Cerebellar nuclear complex (tissue), 1 donor: ENCODE measurements around the gene AANAT.
"Not testable (repeated sequence)": the region's sequence is repeated elsewhere in the genome, so short reads cannot be mapped to it uniquely, and the experiment has no call there.

Source experiments
- DNase-seq, 2 experiments: peaks; one replicate each; lab custom pipeline; 2025; lab: John Stamatoyannopoulos, UW

AANAT gene

DNA sequence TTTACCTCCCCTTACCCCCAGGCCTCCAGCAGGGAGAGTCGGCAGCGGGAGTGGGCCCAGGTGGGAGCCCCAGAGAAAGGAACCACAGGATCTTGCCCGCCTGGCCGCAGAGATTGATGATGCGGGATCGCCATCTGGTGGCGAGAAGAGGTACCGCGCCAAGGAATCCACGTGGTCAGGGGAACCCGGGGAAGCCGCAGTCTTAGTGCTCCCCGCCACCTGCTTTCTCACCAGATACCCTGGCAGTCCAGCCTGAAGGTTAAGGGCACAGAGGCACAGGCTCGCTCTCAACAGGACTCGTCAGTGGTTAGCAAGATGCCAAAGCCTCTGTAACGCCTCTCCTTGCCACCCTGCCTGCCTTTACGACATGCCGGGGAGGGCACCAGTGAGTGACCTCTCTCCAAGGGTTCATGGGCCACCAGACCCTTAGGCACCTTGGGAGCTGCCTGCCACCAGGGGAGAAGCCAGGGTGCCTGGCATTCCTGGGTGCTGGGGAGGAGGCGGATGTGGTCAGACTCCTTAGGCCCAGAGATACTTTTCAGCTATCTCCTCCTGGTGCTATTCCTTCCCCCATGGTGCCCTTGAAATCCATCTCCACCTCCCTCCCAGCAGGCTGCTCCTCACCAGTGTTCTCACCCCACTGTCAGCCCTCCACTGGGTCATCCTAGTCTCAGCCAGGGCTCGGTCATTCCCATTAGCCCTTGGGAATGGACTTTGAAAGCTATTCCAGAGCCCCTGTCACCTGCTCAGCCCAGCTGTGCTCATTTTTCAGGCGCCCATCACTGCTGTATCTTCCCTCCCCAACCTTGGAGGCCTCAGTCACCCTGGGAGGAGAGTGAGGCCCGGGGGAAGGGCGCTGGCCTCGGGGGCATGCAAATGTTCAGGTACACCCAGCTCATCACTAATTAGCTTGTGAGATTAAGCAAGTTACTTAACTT, 39.3 kb downstream of the AANAT start:
- DNase-seq: peak in 1 of 2 experiments; percentile 49

GRCh38 chr17:76508472-76509063, 41.2 kb downstream of the AANAT start:
- not testable (repeated sequence) for DNase-seq

DNA sequence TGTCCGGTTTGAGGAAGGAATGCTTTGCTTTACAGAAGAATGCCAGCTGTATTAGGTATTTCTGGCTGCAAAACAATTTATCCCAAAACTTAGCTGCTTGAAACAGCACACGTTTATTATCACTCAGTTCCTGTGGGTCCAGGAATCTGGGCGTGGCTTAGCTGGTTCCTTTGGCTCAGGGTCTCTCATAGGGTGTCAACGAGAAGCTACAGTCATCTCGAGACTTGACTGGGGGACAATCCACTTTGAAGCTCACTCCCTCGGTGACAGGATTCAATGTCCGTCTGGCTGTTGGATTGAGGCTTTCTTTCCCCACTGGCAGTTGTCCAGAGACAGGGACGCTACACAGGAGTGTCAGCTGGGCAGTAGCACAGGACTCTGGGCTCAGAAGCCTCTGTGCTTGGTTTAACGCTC, 43.4 kb downstream of the AANAT start:
- no peak for DNase-seq

DNA sequence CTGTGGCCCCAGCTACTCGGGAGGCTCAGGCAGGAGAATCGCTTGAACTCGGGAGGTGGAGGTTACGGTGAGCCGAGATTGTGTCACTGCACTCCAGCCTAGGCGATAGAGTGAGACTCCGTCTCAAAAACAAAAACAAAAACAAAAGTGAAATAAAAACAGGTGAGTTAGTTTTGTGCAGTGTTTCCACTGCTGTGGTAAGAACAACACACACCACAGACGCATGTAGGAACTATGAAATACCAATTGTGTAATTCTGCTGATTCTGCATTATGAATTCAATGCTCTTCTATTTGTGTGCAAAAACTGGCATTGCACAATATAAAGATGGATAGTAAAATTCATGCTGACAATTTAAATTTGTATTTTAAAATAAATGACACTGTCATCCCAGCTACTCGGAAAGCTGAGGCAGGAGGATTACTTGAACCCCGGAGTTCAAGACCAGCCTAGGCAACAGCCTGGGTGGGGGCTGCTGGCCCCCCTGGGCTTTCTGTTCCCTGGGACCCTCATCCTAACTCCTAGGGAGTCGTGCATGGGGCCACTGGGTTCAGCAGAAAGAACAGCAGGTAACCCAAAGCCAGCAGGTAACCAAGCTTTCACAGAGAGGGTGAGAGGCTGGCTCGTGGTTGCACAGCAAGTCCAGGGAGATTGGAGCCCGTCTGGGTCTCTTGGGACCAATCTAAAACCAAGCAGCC, 44.4 kb downstream of the AANAT start:
- no peak for DNase-seq

GRCh38 chr17:76512366-76513305, 45.2 kb downstream of the AANAT start:
- no peak for DNase-seq

GRCh38 chr17:76513306-76513692, 45.9 kb downstream of the AANAT start:
- DNase-seq: no peak

DNA sequence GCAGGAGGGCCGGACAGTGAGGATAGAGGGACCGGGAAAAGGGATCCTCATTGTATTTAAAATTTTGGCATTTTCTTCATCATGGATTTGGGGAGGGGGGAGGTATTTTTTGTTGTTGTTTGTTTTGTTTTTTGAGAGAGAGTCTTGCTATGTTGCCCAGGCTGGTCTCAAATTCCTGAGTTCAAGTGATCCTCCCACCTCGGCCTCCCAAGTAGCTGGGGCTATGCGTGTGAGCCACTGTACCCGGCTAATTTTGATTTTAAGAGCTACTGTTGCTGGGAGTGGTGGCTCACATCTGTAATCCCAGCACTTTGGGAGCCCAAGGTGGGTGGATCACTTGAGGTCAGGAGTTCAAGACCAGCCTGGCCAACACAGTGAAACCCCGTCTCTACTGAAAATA, 47.0 kb downstream of the AANAT start:
- not testable (repeated sequence) for DNase-seq

- DNase-seq: no peak
Observed at GRCh38 chr17:76515274-76515949, 48.0 kb downstream of the AANAT start.

GRCh38 chr17:76517638-76518038, 50.2 kb downstream of the AANAT start:
- no peak for DNase-seq

- DNase-seq: no peak
Observed at GRCh38 chr17:76519048-76519966, 51.9 kb downstream of the AANAT start.
